IPS DF 19.7 (cell line): ENCODE results near the gene IL1RL2.

ENCODE experiments used
- DNase-seq: peaks from one replicate; pipeline ENCODE4 v3.0.0-alpha.2; 2013; ENCODE audit warnings: low read depth, low spot score

Gene IL1RL2

GRCh38 chr2:102158011-102158755, 28.6 kb upstream of the IL1RL2 start:
- DNase-seq, result no peak

DNA sequence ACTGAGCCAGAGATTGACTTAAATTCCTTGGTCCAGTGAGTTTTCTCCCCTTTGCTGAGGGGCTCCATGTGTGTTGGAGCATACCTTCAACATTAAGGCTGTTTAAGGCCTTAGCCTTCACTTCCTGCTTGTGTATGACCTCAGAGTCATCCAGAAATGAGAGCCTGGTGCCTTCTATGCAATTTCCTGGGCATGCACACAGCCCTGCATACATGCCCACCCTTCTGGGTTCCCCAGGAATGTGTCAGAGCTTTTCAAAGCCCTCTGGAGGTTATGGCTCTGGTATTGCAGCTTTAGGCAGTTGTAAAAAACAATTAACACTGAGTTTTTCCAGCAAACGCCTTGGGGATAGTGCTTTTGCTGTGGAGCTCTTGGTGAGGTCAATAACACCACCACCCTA, 27.5 kb upstream of the IL1RL2 start:
- DNase-seq, result no peak

DNA sequence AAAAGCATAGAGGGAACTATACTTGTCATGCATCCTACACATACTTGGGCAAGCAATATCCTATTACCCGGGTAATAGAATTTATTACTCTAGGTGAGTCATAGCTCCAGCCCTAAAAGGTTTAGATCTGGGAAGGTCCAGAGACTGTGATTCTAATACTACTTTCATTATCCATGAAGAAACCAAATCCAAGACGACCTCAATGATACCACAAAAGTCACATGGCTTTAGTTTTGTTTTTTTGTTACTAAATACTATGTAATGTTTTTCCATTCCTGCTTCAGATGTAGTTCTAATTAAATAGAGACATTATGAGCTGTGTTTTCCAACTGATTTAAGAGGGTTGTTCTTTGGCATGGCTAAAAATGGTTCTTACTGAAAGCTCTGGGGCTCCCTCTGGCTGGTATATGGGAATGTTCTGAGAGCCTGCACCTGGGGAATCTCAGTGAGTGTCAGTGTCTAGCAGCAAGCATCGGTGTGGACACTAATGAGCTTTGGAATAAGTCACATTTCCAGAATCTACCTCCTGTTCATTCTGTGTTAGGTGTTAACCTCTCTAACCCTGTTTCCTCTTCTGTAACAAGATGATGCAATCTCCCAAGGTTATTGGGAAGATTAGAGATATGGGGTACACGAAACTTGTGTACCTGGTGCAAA, 20.5 kb upstream of the IL1RL2 start:
- DNase-seq, result no peak

- DNase-seq, result no peak
These were observed 18.6 kb upstream of the IL1RL2 start for GRCh38 chr2:102168026-102168771.

GRCh38 chr2:102171946-102172345, 14.9 kb upstream of the IL1RL2 start:
- no peak for DNase-seq

- no peak for DNase-seq
These were observed 14.1 kb upstream of the IL1RL2 start for GRCh38 chr2:102172745-102173144.

DNA sequence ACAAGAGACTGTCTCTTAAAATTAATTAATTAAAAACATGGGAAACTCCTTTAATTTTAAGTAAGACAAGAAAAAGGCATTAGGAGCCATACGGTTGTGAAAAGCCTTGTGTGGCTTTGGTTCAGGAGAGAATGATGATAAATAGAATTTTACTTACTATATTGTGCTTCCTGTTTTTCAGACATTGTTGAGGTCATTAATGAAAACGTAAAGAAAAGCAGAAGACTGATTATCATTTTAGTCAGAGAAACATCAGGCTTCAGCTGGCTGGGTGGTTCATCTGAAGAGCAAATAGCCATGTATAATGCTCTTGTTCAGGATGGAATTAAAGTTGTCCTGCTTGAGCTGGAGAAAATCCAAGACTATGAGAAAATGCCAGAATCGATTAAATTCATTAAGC, 10.7 kb upstream of the IL1RL2 start:
- DNase-seq, result no peak

- DNase-seq, result no peak
These were observed 8.9 kb upstream of the IL1RL2 start for GRCh38 chr2:102177814-102178478.

GRCh38 chr2:102179061-102179460, 7.8 kb upstream of the IL1RL2 start:
- DNase-seq, result no peak

DNA sequence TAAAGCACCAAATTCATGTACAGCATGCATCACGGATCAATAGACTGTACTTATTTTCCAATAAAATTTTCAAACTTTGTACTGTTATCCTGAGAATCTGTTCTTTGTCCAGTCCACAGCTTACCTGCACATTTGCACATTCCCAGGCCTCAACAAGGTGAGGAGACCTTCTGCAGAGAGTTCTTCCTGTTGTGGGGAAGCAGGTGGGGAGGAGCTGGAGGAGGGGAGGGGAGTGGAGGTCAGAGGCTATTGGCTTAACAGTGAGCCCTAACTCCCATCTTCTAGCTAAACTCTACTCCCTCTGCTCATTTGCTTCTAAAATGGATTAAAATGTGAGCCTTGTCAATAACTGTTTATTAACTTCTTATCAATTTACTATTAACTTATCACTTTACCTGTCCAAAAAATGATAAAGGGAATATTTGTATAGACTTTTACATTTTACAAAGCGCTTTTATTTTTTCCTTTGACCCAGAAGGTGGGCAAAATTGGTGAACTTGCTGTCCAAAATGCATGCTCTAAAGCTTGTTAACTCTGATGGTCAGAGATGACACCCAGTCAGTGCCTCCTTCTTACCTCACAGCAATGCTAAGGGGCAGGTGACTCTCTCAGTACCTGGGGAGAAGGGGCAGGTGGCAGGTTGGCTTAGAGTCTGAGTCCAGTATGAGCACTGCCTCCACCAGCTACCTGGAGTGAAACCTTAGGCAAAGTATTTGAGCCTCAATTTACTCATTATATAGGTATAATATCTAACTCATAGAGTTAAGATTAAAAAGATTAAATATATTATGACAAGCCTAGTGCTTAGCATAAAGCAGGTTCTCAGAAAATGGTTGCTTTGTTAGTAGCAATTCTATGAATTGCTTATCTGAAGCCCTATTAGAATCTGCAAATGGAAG, 6.8 kb upstream of the IL1RL2 start:
- no peak for DNase-seq

DNA sequence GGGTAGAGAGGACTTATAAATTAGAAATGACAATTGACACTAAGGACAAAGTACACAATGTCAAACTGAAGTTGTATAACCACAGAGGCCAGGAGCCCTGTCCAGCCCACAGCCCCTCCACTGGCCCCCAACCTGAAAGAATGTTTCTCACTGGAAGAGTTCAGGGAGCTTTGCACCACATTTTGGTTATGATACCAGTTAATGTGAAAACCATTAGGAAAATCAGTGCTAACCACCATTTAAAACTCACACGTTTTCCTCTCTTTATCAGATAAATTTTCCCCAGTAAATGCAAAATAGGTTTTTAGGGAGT, 6.2 kb upstream of the IL1RL2 start:
- DNase-seq, result no peak

- DNase-seq, result no peak
These were observed 5.4 kb upstream of the IL1RL2 start for GRCh38 chr2:102181376-102181775.

DNA sequence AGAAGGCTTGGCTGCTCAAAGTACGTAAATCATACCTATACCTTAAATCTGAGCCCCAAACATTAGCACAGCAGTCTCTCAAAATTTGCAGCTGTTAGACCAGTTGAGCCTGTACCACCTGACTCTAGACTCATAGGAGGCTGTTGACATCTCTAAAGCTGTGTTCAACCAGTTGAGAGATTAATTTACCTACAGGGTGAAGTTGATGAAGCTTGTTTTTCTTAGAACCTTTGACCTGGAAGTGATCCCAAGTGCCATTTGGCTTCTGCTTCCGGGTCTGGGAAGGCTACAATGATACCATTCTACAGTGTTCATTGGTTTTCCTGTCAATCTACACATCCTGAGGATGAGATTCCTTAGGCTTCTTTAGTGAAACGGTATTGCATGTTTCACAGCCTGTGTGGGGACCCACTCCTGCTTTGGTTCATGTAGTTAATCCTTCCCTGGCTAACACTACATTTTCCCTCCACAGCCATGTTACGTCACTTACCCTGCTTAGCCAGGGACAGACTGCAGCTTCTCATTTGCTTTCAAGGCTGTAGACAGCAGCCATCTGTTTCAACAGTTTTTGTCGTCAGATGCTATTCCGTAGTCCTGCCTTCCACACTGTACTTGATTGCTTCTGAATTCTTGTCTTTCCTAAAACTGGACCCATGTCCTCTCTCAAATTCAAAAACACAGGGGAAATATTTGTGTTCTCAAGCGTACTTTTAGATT, 4.7 kb upstream of the IL1RL2 start:
- no peak for DNase-seq

DNA sequence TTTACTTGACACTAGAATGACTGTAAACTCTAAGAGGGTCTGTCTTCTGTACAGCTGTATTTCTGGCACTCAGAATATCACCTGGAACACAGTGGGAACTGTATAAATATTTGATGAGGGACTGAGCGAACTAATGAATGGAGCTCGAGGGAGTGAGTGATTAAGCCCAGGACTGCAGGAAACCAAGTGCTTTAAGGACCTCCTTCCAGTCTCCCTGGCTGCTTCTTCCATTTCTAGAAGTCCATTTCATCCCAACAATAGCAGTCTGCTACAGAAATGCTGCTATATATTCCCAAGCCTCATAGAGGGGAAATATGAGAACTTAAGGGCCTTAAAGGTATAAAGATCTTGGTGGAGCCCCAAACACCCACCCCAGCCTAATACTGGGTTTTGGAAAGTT, 2.8 kb upstream of the IL1RL2 start:
- no peak for DNase-seq

DNA sequence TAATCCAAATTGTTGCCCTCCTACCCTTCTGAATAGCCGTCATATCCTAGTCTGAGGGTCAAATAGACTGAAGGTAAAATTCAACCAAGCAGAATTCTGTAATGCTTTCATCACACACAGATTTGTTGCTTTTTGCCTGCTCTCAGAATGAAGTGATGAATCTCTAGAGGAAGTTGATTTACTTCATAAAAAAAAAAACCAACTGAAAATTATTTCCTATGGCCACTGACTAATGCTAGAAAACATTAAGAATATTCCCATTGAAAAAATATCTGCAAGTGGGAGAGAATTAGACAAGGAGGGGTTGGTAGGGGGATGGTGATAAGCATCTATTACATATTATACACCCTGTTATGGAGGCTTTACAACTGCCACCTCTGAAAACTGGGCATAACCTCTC, 2.3 kb upstream of the IL1RL2 start:
- DNase-seq, result no peak

- DNase-seq, result no peak
These were observed 1.5 kb upstream of the IL1RL2 start for GRCh38 chr2:102185347-102185746.

- no peak for DNase-seq
These were observed 800 bp downstream of the IL1RL2 start for GRCh38 chr2:102187496-102188150.

DNA sequence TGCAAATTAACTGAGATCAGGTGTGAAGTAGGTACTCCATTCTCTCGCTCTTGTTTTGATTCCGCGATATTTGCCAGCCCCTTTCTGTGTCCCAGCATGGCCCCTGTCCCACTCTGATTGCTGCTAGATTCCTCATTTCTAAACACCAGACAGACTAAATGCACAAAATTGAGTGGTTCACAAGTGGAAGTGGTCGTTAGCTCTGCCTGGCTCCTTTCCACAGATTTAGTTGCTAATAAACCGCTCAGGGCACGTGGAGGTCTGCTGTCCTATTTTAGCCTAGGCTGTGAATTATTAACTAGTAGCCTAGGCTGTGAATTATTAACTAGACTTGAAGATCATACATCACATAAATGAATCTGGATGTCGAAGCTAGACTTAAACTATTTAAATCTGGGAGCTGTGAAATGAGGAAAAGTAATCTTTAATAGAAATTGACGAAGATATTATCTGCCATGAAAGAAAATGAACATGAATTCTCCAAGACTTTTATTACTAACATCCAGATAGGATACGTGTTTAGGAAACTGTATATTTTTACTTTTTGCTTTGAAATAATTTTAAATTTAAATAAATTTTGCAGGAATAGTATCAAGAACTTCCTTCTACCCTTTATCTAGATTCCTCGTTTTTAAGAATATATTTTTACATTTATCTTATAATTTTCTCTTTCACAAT, 3.7 kb downstream of the IL1RL2 start:
- DNase-seq, result no peak

GRCh38 chr2:102191501-102191900, 4.7 kb downstream of the IL1RL2 start:
- no peak for DNase-seq

DNA sequence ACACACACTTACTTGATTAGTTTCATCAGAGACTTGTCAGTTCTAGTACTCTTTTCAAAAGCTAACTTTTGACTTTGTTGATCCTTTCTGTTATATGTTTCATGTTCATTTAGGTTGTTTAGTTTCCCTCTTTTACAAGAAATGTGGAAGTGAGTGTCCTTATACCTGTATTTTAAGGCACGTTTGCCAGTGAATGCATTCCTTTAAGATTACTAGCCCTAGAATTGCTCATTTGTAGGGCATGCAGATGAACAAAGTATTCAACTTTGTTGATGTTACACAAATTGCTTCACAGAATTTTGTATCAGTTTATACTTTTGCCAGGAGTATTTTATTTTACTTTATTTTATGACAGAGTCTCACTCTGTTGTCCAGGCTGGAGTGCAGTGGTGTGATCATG, 6.3 kb downstream of the IL1RL2 start:
- no peak for DNase-seq
